SHP77 treated with DMSO at 0.1 percent for 48 hours (cell line): ENCODE measurements around the gene ZSWIM4.
"Not testable (repeated sequence)": the region's sequence is repeated elsewhere in the genome, so short reads cannot be mapped to it uniquely, and the experiment has no call there.

ENCODE experiments used
- DNase-seq: peaks from one replicate; lab custom pipeline; 2025; lab: John Stamatoyannopoulos, UW

The ZSWIM4 gene

GRCh38 chr19:13778398-13778797, 16.8 kb upstream of the ZSWIM4 start:
- no peak for DNase-seq

- DNase-seq, result no peak
Observed at GRCh38 chr19:13778847-13779246, 16.4 kb upstream of the ZSWIM4 start.

GRCh38 chr19:13779794-13780193, 15.4 kb upstream of the ZSWIM4 start:
- not testable (repeated sequence) for DNase-seq

GRCh38 chr19:13781547-13781946, 13.7 kb upstream of the ZSWIM4 start:
- no peak for DNase-seq

GRCh38 chr19:13782537-13782936, 12.7 kb upstream of the ZSWIM4 start:
- DNase-seq, result no peak

- DNase-seq, result no peak
Observed at GRCh38 chr19:13783565-13784500, 11.4 kb upstream of the ZSWIM4 start.

GRCh38 chr19:13784731-13785452, 10.4 kb upstream of the ZSWIM4 start:
- DNase-seq, result no peak

GRCh38 chr19:13788991-13789390, 6.3 kb upstream of the ZSWIM4 start:
- no peak for DNase-seq

- no peak for DNase-seq
Observed at GRCh38 chr19:13790354-13790753, 4.9 kb upstream of the ZSWIM4 start.

GRCh38 chr19:13793317-13793716, 1.9 kb upstream of the ZSWIM4 start:
- not testable (repeated sequence) for DNase-seq

GRCh38 chr19:13794398-13794756, 866 bp upstream of the ZSWIM4 start:
- DNase-seq, result no peak

- no peak for DNase-seq
Observed at GRCh38 chr19:13795595-13796300, 505 bp downstream of the ZSWIM4 start.

GRCh38 chr19:13796301-13797057, 1.2 kb downstream of the ZSWIM4 start:
- no peak for DNase-seq

GRCh38 chr19:13797058-13797440, 1.8 kb downstream of the ZSWIM4 start:
- no peak for DNase-seq

- no peak for DNase-seq
Observed at GRCh38 chr19:13797870-13798269, 2.6 kb downstream of the ZSWIM4 start.

- no peak for DNase-seq
Observed at GRCh38 chr19:13799669-13800068, 4.4 kb downstream of the ZSWIM4 start.

- no peak for DNase-seq
Observed at GRCh38 chr19:13803038-13803437, 7.8 kb downstream of the ZSWIM4 start.

- no peak for DNase-seq
Observed at GRCh38 chr19:13804830-13805683, 9.8 kb downstream of the ZSWIM4 start.

GRCh38 chr19:13806728-13807127, 11.5 kb downstream of the ZSWIM4 start:
- DNase-seq, result no peak

- DNase-seq, result no peak
Observed at GRCh38 chr19:13807421-13808021, 12.3 kb downstream of the ZSWIM4 start.

GRCh38 chr19:13808856-13809255, 13.6 kb downstream of the ZSWIM4 start:
- DNase-seq, result no peak
